Epithelial cell of prostate (primary cell): ENCODE data around the gene SLC38A3.

ENCODE experiments used
- DNase-seq: peaks from one replicate; pipeline ENCODE4 v3.0.0-alpha.2; 2011; ENCODE audit warnings: low read depth, low spot score
- H3K27ac ChIP-seq: fragments of 450-650 bp; 2 replicates; pipeline ENCODE4 v1.5.1; 2017; ENCODE audit warnings: mild to moderate bottlenecking

The SLC38A3 gene

DNA sequence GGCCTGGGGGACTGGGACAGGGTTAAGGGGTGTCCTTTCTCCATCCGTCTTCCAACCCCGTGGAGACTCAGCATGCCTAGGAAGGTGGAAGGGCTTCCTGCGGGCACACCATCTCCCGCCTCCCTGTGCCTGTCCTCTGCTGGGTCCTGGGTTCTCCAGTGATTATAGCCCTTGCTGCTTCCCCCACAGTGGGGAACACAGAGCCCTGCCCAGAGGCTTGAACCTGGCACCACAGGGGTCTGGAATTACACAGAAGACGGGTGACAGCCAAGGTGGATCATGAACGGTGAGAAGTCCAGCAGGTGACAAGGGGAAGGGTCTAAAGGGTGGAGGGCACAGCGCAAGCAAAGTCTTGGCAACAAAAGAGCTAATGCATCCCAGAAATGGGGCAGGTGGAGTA is 57.7 kb downstream of the SLC38A3 start:
- DNase-seq: no peak

DNA sequence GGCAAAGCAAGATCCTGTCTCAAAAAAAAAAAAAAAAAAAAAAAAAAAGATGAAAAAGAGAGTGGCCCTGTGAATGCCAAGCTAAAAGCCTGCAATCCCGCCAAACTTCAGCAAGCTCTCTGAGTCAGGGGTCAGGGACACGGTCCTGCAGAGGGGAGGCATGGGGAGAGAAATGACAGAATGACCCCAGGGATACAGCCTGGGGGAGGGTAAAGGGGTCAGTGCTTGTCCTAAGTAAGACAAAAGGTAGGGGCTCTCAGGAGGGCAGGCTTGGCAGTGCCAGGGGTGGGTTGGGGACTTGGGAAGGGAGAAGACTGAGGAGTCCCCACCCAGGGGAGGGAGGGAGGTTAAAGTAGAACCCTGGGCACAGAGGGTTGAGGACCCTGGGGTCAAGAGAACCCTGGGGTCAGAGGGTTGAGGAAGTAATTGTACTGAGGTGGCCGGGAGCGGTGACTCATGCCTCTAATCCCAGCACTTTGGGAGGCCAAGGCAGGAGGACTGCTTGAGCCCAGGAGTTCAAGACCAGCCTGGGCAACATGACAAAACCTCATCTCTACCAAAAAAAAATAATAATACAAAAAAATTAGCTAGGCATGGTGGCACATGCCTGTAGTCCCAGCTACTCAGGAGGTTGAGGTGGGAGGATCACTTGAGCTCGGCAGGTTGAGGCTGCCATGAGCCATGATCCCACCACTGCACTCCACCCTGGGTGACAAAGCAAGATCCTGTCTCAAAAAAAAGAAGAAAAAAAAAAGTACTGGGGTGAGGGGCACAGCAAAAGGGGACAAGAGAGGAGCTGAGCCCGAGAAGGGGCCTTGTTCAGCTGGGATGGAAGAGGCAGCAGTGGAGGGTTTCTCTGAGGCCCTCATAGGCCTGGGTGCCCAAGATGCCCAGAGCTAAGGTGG is 58.7 kb downstream of the SLC38A3 start:
- DNase-seq: no peak
- peak overlapping the region; percentile 66 for H3K27ac ChIP-seq

More for the DNA sequence above, 57.7 kb downstream of the SLC38A3 start:
- no peak overlapping the region for H3K27ac ChIP-seq

DNA sequence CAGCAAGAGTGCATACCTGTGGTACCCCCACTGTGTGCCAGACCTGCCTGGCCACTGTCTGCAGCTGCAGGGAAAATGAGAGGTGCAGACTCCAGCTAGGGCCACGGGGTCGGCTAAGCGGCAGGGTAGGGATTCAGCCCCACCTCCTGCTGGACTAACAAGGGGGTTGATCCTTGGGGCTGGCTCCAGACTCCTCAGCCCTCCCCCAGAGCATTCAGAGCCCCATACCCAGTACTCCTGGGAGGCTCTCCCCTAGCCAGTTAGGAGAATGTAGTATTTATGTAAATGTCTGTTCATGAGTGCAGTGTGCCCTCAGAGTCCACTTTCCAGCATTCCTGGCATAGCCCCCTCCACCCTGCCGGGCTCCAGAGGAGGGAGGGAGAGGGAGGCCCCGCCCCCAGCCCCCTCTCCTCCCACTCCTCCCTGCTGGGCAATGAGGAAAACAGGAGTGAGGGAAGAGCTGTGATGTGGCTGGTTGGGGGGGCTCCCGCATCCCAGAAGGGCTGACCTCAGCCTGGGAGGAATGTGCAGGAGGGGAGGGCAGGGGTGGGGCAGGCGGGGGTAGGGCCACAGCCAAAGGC is 59.4 kb downstream of the SLC38A3 start:
- DNase-seq: no peak
- peak overlapping the region; percentile 66 for H3K27ac ChIP-seq

DNA sequence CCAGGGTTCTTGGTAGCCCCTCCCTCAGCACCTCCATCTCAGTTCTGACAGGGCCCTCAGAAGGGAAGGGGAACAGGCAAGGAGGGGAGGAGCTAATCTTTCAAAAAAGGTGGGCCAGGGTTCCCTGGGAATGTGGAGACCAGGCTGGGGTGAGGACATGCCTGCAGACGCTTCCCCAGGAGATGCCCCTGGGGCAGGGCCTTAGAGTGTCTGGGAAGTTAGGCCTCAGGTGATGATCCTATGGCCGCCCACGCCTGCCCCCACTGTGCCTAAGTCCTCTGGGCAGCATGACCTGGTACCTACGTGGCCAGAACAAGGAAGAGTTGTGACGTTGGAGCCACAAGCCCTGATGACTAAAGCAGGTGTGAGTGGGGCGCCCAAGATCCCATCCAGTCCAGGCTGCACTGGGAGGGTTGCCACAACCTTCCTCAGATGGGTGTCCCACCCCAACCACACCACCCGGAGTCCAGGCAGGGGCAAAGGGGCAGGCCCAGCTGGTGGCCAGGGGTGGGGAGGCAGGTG is 60.0 kb downstream of the SLC38A3 start:
- no peak for DNase-seq
- H3K27ac ChIP-seq: peak overlapping the region; percentile 66

DNA sequence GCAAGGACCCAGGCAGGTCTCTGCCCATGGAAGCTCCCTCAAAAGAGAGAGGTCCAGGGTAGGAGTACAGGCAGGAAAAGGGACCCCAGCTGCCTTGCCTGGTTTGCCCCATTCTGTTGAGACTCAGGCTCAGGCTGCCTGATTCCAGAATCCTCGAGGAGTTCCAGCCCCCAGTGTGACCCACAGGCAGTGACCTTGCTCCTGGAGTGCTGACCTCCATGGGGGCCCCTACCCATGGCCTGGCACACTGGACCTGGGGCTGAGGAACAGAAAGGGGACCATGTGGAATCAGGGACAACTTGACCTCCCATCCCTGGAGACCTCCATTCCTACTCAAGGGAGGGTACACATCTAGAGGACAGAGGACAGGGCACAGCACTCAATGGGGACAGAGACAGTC is 60.5 kb downstream of the SLC38A3 start:
- no peak for DNase-seq
- H3K27ac ChIP-seq: peak overlapping the region; percentile 66

DNA sequence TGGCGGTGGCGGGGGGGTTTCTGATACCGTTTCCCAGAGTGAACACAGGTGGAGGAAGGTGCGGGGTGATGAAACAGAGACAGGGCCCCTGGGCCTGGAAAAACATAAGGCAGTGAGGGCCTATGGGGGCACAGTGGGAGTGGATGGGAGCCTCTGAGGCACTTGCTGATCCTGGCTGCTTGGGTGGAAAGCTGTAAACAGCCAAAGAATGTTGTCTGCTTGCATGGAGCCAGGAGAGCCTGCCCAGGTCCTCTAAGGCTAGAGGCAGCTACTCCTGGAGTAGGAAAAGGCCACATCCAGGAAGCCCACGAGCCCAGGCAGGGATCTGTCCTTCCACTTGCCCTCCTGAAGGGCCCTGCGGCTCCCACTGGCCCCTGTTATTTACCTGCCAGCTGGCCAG is 60.9 kb downstream of the SLC38A3 start:
- H3K27ac ChIP-seq: peak overlapping the region; percentile 66

DNA sequence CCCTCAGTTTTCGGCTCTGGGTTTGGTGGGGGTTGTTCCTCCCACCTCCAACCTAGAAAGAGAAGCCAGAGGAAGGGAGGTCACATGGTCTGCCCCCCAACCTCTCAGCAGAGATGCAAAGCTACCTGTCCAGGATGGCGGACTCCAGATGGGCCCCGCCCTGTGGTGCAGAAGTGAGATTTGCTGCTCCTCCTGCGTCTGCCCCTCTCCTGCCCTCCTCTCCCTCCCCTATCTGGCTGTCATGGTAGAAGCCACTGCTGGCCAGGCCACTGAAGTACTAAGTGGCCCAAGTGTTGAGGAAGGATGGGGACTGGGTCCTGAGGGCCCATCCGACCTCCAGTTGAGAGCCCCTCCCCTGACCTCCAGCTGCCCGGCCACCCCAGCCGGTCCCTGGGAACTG is 61.8 kb downstream of the SLC38A3 start:
- H3K27ac ChIP-seq: no peak overlapping the region
- DNase-seq: no peak

More for the DNA sequence above, 60.9 kb downstream of the SLC38A3 start:
- no peak for DNase-seq

DNA sequence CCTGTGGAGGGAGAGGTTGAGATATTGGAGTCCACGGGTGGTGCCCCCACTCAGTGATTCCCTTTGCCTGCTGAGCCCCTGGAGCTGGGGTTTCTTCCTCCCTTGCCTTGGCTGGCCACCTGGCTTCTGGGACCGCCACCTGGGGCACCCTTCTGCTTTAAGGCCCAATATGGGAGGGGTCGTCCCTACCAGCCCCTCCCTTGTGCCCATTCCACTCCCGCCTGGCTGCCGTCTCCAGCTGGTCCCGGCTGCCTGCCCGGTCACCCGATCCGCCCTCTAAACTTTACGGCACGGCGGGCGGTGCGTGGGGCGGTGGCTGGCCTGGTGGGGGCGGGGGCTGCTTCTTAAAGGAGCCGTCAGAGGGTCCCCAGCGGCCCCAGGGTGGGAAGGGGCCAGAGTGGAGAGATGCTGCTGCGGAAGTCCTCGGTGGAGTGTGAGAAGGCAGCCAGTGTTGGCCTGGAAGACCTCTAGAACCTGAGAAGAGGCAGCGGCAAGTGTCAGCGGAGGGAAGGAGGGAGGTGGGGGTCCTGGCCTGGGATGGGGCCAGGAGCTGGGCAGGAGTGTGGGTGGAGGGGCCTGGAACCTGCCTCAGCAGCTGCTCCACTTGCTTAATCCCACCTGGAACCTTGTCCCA is 62.3 kb downstream of the SLC38A3 start:
- no peak overlapping the region for H3K27ac ChIP-seq
- no peak for DNase-seq

DNA sequence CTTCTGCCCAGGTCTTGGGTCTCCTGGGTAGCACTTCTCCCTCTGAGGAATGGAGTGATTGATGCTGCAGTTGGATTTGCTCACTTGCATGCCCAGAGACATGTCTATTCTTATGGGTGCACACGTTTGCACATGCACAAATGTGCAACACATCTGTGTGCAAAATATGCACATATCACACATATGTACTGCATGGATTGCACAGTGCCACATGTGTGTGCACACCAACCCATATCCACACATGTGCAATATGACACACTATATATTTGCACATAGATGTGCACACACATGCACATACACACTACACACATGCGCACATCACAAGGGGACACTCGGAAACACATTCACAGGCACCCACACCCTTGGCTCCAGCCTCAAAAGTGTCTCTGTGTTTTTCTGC is 63.2 kb downstream of the SLC38A3 start:
- H3K27ac ChIP-seq: peak overlapping the region; percentile 74
- no peak for DNase-seq

DNA sequence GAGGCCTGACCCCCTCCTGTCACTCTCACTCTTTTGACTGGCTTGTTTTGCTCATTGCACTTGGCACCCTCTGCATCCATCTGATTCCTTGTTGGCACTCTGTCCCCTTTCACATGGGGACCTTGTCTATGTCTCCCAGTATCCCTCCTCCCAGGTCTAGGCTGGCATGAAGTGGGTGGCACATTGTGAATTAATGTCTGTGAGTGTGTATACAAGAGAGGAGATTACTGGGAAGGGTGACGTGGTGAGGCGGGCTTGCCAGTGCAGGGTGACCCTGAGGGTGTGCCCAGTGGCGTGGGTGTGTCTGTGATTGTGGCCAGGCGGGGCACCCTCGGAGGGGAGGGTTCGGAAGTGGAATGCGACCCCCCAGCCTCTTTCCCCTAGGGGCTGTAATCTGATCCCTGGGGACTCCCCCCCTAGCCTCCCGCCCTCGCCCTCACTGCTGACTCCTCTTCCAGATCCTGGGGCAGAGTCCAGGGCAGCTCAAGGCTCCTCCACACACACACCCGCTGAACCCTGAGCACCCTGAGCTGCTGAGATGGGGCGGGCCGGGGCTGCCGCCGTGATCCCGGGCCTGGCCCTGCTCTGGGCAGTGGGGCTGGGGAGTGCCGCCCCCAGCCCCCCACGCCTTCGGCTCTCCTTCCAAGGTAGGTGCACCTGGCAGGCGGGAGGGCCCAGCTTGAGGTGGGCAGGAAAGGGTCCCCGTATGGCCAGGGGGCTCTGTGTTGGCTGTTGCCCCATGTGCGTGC is 63.8 kb downstream of the SLC38A3 start, which contains the start of gene SEMA3B:
Gene SEMA3B, plus strand, starts transcription at position 445 of the 749 bp plus-strand sequence. Its CDS starts 94 bp downstream, at position 539.
- DNase-seq: no peak
- peak within 1 kb of the TSS; percentile 74 for H3K27ac ChIP-seq

DNA sequence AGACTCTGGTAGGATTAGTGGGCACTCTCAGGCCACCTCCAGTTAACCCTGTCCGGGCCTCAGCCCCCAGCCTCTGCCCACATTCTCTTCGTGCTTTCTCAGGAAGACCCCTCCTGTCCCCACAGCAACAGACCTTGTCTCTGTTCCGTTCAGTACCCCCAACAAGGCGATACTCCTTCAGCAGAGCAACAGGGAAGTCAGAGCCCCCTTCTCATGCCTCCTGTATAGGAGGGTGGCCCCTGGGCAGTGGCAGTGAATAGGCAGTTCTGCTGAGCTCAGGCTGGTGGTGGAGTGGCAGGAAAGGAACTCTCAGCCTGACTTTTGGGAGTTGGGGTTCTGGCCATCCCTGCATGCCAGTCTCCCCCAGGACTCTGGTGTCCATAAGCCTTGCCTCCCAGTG is 64.4 kb downstream of the SLC38A3 start:
- DNase-seq: no peak
- peak overlapping the region; percentile 74 for H3K27ac ChIP-seq

DNA sequence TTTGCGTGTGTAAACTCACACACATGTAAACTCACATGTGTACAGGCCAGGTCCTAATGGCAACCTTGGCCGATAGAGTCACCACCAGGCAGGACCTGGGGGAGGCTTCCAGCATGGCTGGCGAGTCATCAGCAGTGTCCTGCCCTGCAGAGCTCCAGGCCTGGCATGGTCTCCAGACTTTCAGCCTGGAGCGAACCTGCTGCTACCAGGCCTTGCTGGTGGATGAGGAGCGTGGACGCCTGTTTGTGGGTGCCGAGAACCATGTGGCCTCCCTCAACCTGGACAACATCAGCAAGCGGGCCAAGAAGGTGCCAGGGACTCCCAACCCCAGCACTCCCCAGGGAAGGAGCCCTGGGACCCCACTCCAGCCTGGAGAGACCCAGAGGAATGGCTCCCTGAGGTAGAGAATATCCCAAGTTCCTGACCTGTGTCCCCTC is 64.9 kb downstream of the SLC38A3 start:
- DNase-seq: no peak
- H3K27ac ChIP-seq: peak overlapping the region; percentile 74

DNA sequence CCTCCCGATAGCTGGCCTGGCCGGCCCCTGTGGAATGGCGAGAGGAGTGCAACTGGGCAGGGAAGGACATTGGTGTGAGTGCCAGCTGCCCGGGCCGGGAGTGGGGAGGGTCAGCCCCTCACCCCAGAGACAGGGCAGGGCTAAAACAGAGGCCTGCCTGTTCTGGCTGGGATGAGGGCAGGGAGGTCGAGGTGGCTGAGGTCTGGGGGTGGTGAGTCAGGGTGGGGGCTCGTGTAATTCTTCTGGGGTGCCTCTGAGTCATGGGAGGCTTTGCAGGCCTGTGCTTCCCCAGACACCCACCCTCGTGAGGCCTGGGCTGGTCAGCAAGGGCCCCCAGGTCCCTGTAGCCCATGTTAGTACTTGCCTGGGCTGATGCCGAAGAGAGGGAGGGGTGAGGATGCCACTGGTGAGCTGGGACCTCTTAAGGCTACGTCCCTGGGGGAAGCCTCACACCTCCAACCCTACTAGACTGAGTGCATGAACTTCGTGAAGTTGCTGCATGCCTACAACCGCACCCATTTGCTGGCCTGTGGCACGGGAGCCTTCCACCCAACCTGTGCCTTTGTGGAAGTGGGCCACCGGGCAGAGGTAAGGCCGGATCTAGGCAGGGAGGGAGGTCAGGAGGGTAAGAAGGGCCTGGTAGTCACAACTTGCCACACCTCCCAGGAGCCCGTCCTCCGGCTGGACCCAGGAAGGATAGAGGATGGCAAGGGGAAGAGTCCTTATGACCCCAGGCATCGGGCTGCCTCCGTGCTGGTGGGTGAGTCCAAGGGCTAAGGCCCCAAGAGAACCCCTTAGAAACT is 65.6 kb downstream of the SLC38A3 start:
- no peak for DNase-seq
- H3K27ac ChIP-seq: peak overlapping the region; percentile 74
